Thoracic aorta endothelial cell (primary cell): ENCODE measurements around the gene LHX8. TPM values are rescaled to one million over a fixed set of nuclear protein-coding genes. Genes with fewer than 3 reads are reported as not detected.

Source experiments
- small RNA-seq: library from RNA; depleted of rRNA; stranded (forward); fragments of <200 nt; gene quantifications from one replicate; pipeline ENCODE3, GENCODE V24; 2012
- total RNA-seq: library from RNA; depleted of rRNA; stranded (reverse); fragments of >200 nt; gene quantifications from 2 replicates; pipeline ENCODE4 v1.2.3, GENCODE V29; 2012

The LHX8 gene
- not detected in 2 replicates for total RNA-seq

GRCh38 chr1:75133750-75134646 lies at the start of gene LHX8:
Gene LHX8 (plus strand): TSS chr1:75134388. CDS start chr1:75136615, 2,227 bp downstream.

Small RNA genes lying within 50 kb of the gene (small RNA-seq; reads per million reads assigned to genes)
- not detected for gene RNU6-622P
